HepG2 (cell line): ENCODE results near the gene SCNM1. TPM values are rescaled to one million over a fixed set of nuclear protein-coding genes. Genes with fewer than 3 reads are reported as not detected.

Source experiments
- ATAC-seq: fragments of 200-7000 bp; cut with Tn5 transposase; 3 replicates; pipeline ENCODE4 v1.9.1; 2020; ENCODE audit warnings: mild to moderate bottlenecking, moderate library complexity
- BruUV-seq: library from RNA; stranded (reverse); fragments of 400-500 nt; replicated peaks from 2 replicates; lab custom pipeline; 2021; lab: Mats Ljungman, UMichigan
- CTCF ChIA-PET: fragments of 300-600 bp; formaldehyde crosslinking; extraction: SDS; loops from one replicate; lab custom pipeline; 2021; ENCODE audit warnings: low total read pairs, inconsistent platforms, low intra/inter-chr PET ratio; lab: Yijun Ruan, JAX
- POLR2A ChIA-PET: fragments of 350-600 bp; sonication (Branson Sonifier 250); formaldehyde crosslinking; loops from one replicate; lab custom pipeline; 2020; ENCODE audit warnings: antibody characterized with exemption, inconsistent platforms; lab: Yijun Ruan, JAX
- DNase-seq: peaks from one replicate; pipeline ENCODE4 v3.0.0-alpha.2; 2015; ENCODE audit warnings: low spot score
- FAIRE-seq: peaks from 3 replicates; lab custom pipeline; 2011; peaks lifted over from hg19 to GRCh38; lab: Jason Lieb, UNC
- H2AFZ ChIP-seq: one replicate; pipeline ENCODE4 v1.6.1; 2011; ENCODE audit warnings: low read length, inconsistent platforms
- H3K27ac ChIP-seq: fragments of 300-600 bp; 3 replicates; pipeline ENCODE4 v1.8.0; 2011; ENCODE audit warnings: mixed run types, mild to moderate bottlenecking, mixed read lengths, low read length, inconsistent platforms; ENCODE audit not compliant: insufficient read depth; ENCODE audit errors: extremely low read length
- H3K27me3 ChIP-seq, 2 experiments: fragments of 200-600 bp in 1 of 2; 2 replicates in 1 of 2; 3 replicates in 1 of 2; pipeline versions ENCODE4 v1.6.0 to v1.8.0; 2011; ENCODE audit warnings: low read length in 2 of 2, mild to moderate bottlenecking in 2 of 2, moderate library complexity in 2 of 2, inconsistent platforms in 1 of 2; ENCODE audit not compliant: insufficient read depth in 2 of 2, control insufficient read depth in 1 of 2
- H3K36me3 ChIP-seq, 2 experiments: fragments of 200-600 bp in 1 of 2; replicated peaks in 1 of 2; 2 replicates in 1 of 2; 3 replicates in 1 of 2; pipeline versions ENCODE4 v1.5.1 to v1.8.0; 2011; ENCODE audit warnings: low read length in 2 of 2, inconsistent platforms in 1 of 2; ENCODE audit not compliant: insufficient read depth in 2 of 2, control insufficient read depth in 1 of 2
- H3K4me1 ChIP-seq: 2 replicates; pipeline ENCODE4 v1.5.1; 2012; ENCODE audit warnings: low read length, inconsistent platforms; ENCODE audit not compliant: insufficient read depth
- H3K4me2 ChIP-seq: 2 replicates; pipeline ENCODE4 v1.6.0; 2011; ENCODE audit warnings: low read depth, low read length, inconsistent platforms
- H3K4me3 ChIP-seq, 3 experiments: fragments of 200-600 bp in 1 of 3; sonication (generic), shearing (Covaris generic) in 1 of 3; replicated peaks in 1 of 3; 2 replicates each; pipeline ENCODE4 v1.5.1; 2011 to 2016; ENCODE audit warnings: low read length in 3 of 3, inconsistent platforms in 2 of 3, low read depth in 2 of 3, mild to moderate bottlenecking in 2 of 3, control low read depth in 1 of 3, mixed read lengths in 1 of 3; ENCODE audit not compliant: insufficient read depth in 1 of 3
- H3K79me2 ChIP-seq: one replicate; pipeline ENCODE4 v1.6.1; 2011; ENCODE audit warnings: low read length, inconsistent platforms; ENCODE audit not compliant: insufficient read depth
- H3K9ac ChIP-seq: 2 replicates; pipeline ENCODE4 v1.6.0; 2011; ENCODE audit warnings: mild to moderate bottlenecking, low read depth, low read length, inconsistent platforms; ENCODE audit not compliant: insufficient read depth
- H3K9me3 ChIP-seq: 2 replicates; pipeline ENCODE4 v1.5.1; 2012; ENCODE audit warnings: mild to moderate bottlenecking, low read length
- H4K20me1 ChIP-seq: 2 replicates; pipeline ENCODE4 v1.6.0; 2011; ENCODE audit warnings: inconsistent platforms, mild to moderate bottlenecking, low read length, moderate library complexity; ENCODE audit not compliant: insufficient read depth
- CEBPB ChIP-seq: IDR thresholded peaks from 2 replicates; pipeline ENCODE4 v1.6.1; 2011; ENCODE audit warnings: low read depth, low read length, improper control_type of control experiment, borderline replicate concordance
- FOXM1 ChIP-seq: sonication (generic); formaldehyde crosslinking; IDR thresholded peaks from 2 replicates; pipeline ENCODE4 v1.5.0; 2020; ENCODE audit warnings: missing genetic modification reagents
- HNRNPUL1 ChIP-seq: fragments of 200-400 bp; formaldehyde crosslinking; IDR thresholded peaks from 2 replicates; pipeline ENCODE4 v1.6.1; 2017; ENCODE audit warnings: low read depth, mild to moderate bottlenecking, low read length, moderate library complexity
- ISX ChIP-seq: sonication (generic); formaldehyde crosslinking; conservative IDR thresholded peaks from 2 replicates; pipeline ENCODE4 v1.5.0; 2020; ENCODE audit warnings: missing genetic modification reagents
- KDM5B ChIP-seq: sonication (generic); formaldehyde crosslinking; IDR thresholded peaks from 2 replicates; pipeline ENCODE4 v1.4.0; 2020; ENCODE audit warnings: missing genetic modification reagents, mild to moderate bottlenecking, borderline replicate concordance
- NCOA1 ChIP-seq: sonication (generic); formaldehyde crosslinking; IDR thresholded peaks from 2 replicates; pipeline ENCODE4 v1.9.0; 2021; ENCODE audit warnings: missing genetic modification reagents
- SMYD3 ChIP-seq: sonication (generic); formaldehyde crosslinking; IDR thresholded peaks from 2 replicates; pipeline ENCODE4 v1.8.1; 2023; ENCODE audit warnings: mild to moderate bottlenecking, missing genetic modification reagents
- TEAD3 ChIP-seq: optimal IDR thresholded peaks from 2 replicates; pipeline ENCODE3; 2016; ENCODE audit warnings: borderline replicate concordance
- YEATS4 ChIP-seq: sonication (generic); formaldehyde crosslinking; IDR thresholded peaks from 2 replicates; pipeline ENCODE4 v1.4.0; 2020; ENCODE audit warnings: missing genetic modification reagents, borderline replicate concordance
- ZBTB38 ChIP-seq: sonication (generic); formaldehyde crosslinking; IDR thresholded peaks from 2 replicates; pipeline ENCODE4 v1.5.1; 2020; ENCODE audit warnings: mild to moderate bottlenecking, missing genetic modification reagents
- ZBTB40 ChIP-seq, 2 experiments: fragments of 450-650 bp in 1 of 2; sonication (generic) in 1 of 2; formaldehyde crosslinking in 1 of 2; IDR thresholded peaks; 2 replicates each; pipeline versions ENCODE4 v1.6.1 to v1.8.0; 2016 to 2022; ENCODE audit warnings: antibody characterized with exemption in 1 of 2, mild to moderate bottlenecking in 1 of 2, missing genetic modification reagents in 1 of 2
- ZNF256 ChIP-seq: sonication (generic); formaldehyde crosslinking; conservative IDR thresholded peaks from 2 replicates; pipeline ENCODE4 v1.4.0; 2020; ENCODE audit warnings: missing genetic modification reagents
- ZNF619 ChIP-seq: sonication (generic); formaldehyde crosslinking; IDR thresholded peaks from 2 replicates; pipeline ENCODE4 v1.4.0; 2020; ENCODE audit warnings: mild to moderate bottlenecking, missing genetic modification reagents
- WGBS: methylation state at CpG from one replicate; pipeline ENCODE4 v1.1.6; 2017; ENCODE audit warnings: low lambda C conversion rate; 5-methylcytosine and 5-hydroxymethylcytosine counted together
- in situ Hi-C: cut with HindIII; loops from 2 replicates; pipeline ENCODE4 v1.10.0; 2017; ENCODE audit warnings: low pct_unique_long_range_greater_than_20kb; ENCODE audit not compliant: extremely low pct_ligation_motif_present
- intact Hi-C: fragments of 100-400 bp; cut with micrococcal nuclease; formaldehyde crosslinking; loops from one replicate; pipeline ENCODE4 v1.10.0; 2022; ENCODE audit not compliant: unreplicated experiment
- polyA plus RNA-seq, 8 experiments: library from polyadenylated mRNA; depleted of rRNA in 3 of 8; stranded (reverse) in 7 of 8; unstranded in 1 of 8; fragments of >200 nt; fragmentation: Illumina TruSeq in 4 of 8; extraction: Trizol in 4 of 8; gene quantifications; 2 replicates each; pipeline versions ENCODE4 v1.2.1 to v1.2.3, GENCODE V29; 2011 to 2016; ENCODE audit warnings: low read depth in 4 of 8, missing spikeins in 1 of 8, mixed read lengths in 1 of 8; ENCODE audit not compliant: insufficient read depth in 1 of 8
- total RNA-seq, 5 experiments: library from RNA; depleted of rRNA; stranded (reverse); fragments of >200 nt; fragmentation: Illumina TruSeq; extraction: Trizol; gene quantifications; 2 replicates each; pipeline ENCODE4 v1.2.3, GENCODE V29; 2016; ENCODE audit warnings: low read depth in 1 of 5

Gene SCNM1
- total and polyA plus RNA-seq, 2 of the 13 experiments (the other 11 are each of a cell fraction or from before 2014, with no cell fraction given) = 16.3 to 31.5 TPM

- Histone ChIP-seq H3K27ac (no peak overlapping the region), H3K9ac (no peak overlapping the region), H2AFZ (no peak overlapping the region), H3K36me3 (peaks cover 12 to 18% of the 10 kb centered on the region in 2 experiments), H4K20me1 (no peaks in the 10 kb centered on the region), H3K9me3 (no peaks in the 10 kb centered on the region), H3K4me2 (no peak overlapping the region), H3K79me2 (no peaks in the 10 kb centered on the region), H3K27me3 (no peaks in the 10 kb centered on the region), H3K4me1 (peaks cover 8% of the 10 kb centered on the region), H3K4me3 (no peak overlapping the region)
- in situ Hi-C loops = loop anchor here (5.0 kb wide), 1 partner anchor 60 kb away; no protein-coding TSS in a partner anchor
- intact Hi-C loops = loop anchor here (2.0 kb wide), 1 partner anchor 132 kb away; no protein-coding TSS in a partner anchor
- BruUV-seq = no TSS peak
- ATAC-seq (no peak), DNase-seq (no peak), FAIRE-seq (no peak)
- ChIA-PET POLR2A (interaction anchor here (1.1 kb wide), 1 partner anchor 57 kb away, joined by 3 read pairs; no protein-coding TSS in a partner anchor), CTCF (interaction anchor here (0.9 to 3.6 kb wide), 3 partner anchors 57 to 132 kb away, joined by 3 to 45 read pairs (median 10); no protein-coding TSS in a partner anchor)
- 97% methylated on average over 6 of the region's 6 CpGs for WGBS
- no peak for TF ChIP-seq ZNF619
- TF ChIP-seq ZBTB40 (IDR thresholded peaks at IDR 0.05) = no peak
- TF ChIP-seq ZBTB40 (CRISPR knock-in tag; IDR thresholded peaks at IDR 0.05) = no peak
- no peak for TF ChIP-seq ZBTB38 (CRISPR knock-in tag)
- TF ChIP-seq NCOA1 (CRISPR knock-in tag) = no peak
- TF ChIP-seq ISX (CRISPR knock-in tag) = no peak
- TF ChIP-seq HNRNPUL1 = no peak
- TF ChIP-seq CEBPB = no peak
- TF ChIP-seq FOXM1 (CRISPR knock-in tag) = no peak
- TF ChIP-seq TEAD3 (CRISPR knock-in tag) = no peak
- no peak for TF ChIP-seq ZNF256 (CRISPR knock-in tag)
- TF ChIP-seq KDM5B = no peak
- TF ChIP-seq SMYD3 (CRISPR knock-in tag) = no peak
- no peak for TF ChIP-seq YEATS4 (CRISPR knock-in tag)
Measured at GRCh38 chr1:151157067-151157531, 8.8 kb upstream of the SCNM1 start.
